SK-N-SH (cell line): ENCODE measurements around the gene PACSIN1. TPM values are rescaled to one million over a fixed set of nuclear protein-coding genes. Genes with fewer than 3 reads are reported as not detected.

Source experiments
- CTCF ChIA-PET: fragments of 300-600, 350-600 bp; formaldehyde crosslinking; extraction: SDS; loops from one replicate; lab custom pipeline; 2021; lab: Yijun Ruan, JAX
- POLR2A ChIA-PET: fragments of 350-600 bp; sonication (Branson Sonifier 250); formaldehyde crosslinking; extraction: SDS; loops from one replicate; lab custom pipeline; 2020; ENCODE audit warnings: antibody characterized with exemption, inconsistent platforms; lab: Yijun Ruan, JAX
- DNase-seq: peaks from one replicate; pipeline ENCODE4 v3.0.0; 2012
- H2AFZ ChIP-seq: fragments of 200-600 bp; sonication (generic); 2 replicates; pipeline ENCODE4 v1.8.1; 2016; ENCODE audit warnings: antibody characterized with exemption, mild to moderate bottlenecking, low read depth
- H3F3A ChIP-seq: fragments of 200-600 bp; sonication (generic); replicated peaks from 2 replicates; pipeline ENCODE3; 2016; ENCODE audit warnings: antibody characterized with exemption, mild to moderate bottlenecking; ENCODE audit not compliant: insufficient read depth
- H3K27ac ChIP-seq, 2 experiments: fragments of 200-500 bp in 1 of 2; fragments of 200-600 bp in 1 of 2; sonication (Bioruptor generic) in 1 of 2; sonication (generic), shearing (Covaris generic) in 1 of 2; 2 replicates each; pipeline versions ENCODE4 v1.5.1 to v1.6.1; 2014 to 2016; ENCODE audit warnings: low read depth in 2 of 2, inconsistent platforms in 1 of 2, low read length in 1 of 2, mild to moderate bottlenecking in 1 of 2, mixed read lengths in 1 of 2
- H3K27me3 ChIP-seq: fragments of 200-600 bp; sonication (generic), shearing (Covaris generic); 2 replicates; pipeline ENCODE4 v1.6.1; 2016; ENCODE audit warnings: mixed run types; ENCODE audit not compliant: insufficient read depth
- H3K36me3 ChIP-seq, 2 experiments: fragments of 200-500 bp in 1 of 2; fragments of 200-600 bp in 1 of 2; sonication (Bioruptor generic) in 1 of 2; sonication (generic) in 1 of 2; replicated peaks in 1 of 2; 2 replicates each; pipeline versions ENCODE3 to v1.5.1; 2014 to 2016; ENCODE audit warnings: low read length in 1 of 2, mild to moderate bottlenecking in 1 of 2; ENCODE audit not compliant: insufficient read depth in 2 of 2, control insufficient read depth in 1 of 2
- H3K4me1 ChIP-seq, 2 experiments: fragments of 200-500 bp in 1 of 2; fragments of 200-600 bp in 1 of 2; sonication (Bioruptor generic) in 1 of 2; sonication (generic), shearing (Covaris generic) in 1 of 2; 2 replicates each; pipeline versions ENCODE4 v1.5.1 to v1.6.1; 2014 to 2016; ENCODE audit warnings: low read depth in 1 of 2, low read length in 1 of 2, mixed run types in 1 of 2; ENCODE audit not compliant: insufficient read depth in 2 of 2, control insufficient read depth in 1 of 2
- H3K4me2 ChIP-seq: fragments of 200-600 bp; sonication (generic), shearing (Covaris generic); 2 replicates; pipeline ENCODE4 v1.6.1; 2017; ENCODE audit warnings: mixed run types
- H3K4me3 ChIP-seq, 2 experiments: fragments of 200-500 bp in 1 of 2; fragments of 200-600 bp in 1 of 2; sonication (Bioruptor generic) in 1 of 2; sonication (generic), shearing (Covaris generic) in 1 of 2; 2 replicates each; pipeline versions ENCODE4 v1.5.1 to v1.8.1; 2014 to 2016; ENCODE audit warnings: low read depth in 2 of 2, inconsistent platforms in 1 of 2, low read length in 1 of 2, mild to moderate bottlenecking in 1 of 2, mixed read lengths in 1 of 2, moderate library complexity in 1 of 2
- H3K79me2 ChIP-seq: fragments of 200-600 bp; sonication (generic); 2 replicates; pipeline ENCODE4 v1.8.1; 2017; ENCODE audit warnings: mild to moderate bottlenecking; ENCODE audit not compliant: insufficient read depth
- H3K9ac ChIP-seq: fragments of 200-600 bp; sonication (generic); 2 replicates; pipeline ENCODE4 v1.6.1; 2017; ENCODE audit warnings: mixed run types
- H3K9me2 ChIP-seq: fragments of 200-600 bp; sonication (generic); 2 replicates; pipeline ENCODE4 v1.6.1; 2017; ENCODE audit warnings: mixed run types
- H3K9me3 ChIP-seq: fragments of 200-600 bp; sonication (generic); 2 replicates; pipeline ENCODE4 v1.6.1; 2017; ENCODE audit warnings: mixed run types, mild to moderate bottlenecking, moderate library complexity
- H4K20me1 ChIP-seq: fragments of 200-600 bp; sonication (generic); 2 replicates; pipeline ENCODE4 v1.6.1; 2017; ENCODE audit warnings: mild to moderate bottlenecking, mixed run types; ENCODE audit not compliant: insufficient read depth
- CHD2 ChIP-seq: fragments of 150-350 bp; IDR thresholded peaks from 2 replicates; pipeline ENCODE4 v1.6.1; 2018; ENCODE audit warnings: low read length; ENCODE audit not compliant: partially characterized antibody
- CTCF ChIP-seq: fragments of 200-600 bp; sonication (generic); IDR thresholded peaks from 2 replicates; pipeline ENCODE4 v1.6.1; 2017; ENCODE audit warnings: antibody characterized with exemption, mild to moderate bottlenecking, moderate library complexity
- ELF1 ChIP-seq: IDR thresholded peaks from 2 replicates; pipeline ENCODE4 v1.4.0; 2012
- EP300 ChIP-seq, 2 experiments: IDR thresholded peaks; 2 replicates each; pipeline versions ENCODE4 v1.4.0 to v1.6.1; 2012; ENCODE audit warnings: borderline replicate concordance in 1 of 2, low read depth in 1 of 2, low read length in 1 of 2
- EZH2phosphoT487 ChIP-seq: fragments of 200-600 bp; sonication (generic); IDR thresholded peaks from 2 replicates; pipeline ENCODE4 v1.6.1; 2017; ENCODE audit warnings: low read depth, mixed run types, mild to moderate bottlenecking, antibody characterized with exemption, moderate library complexity, borderline replicate concordance
- FOSL2 ChIP-seq: IDR thresholded peaks from 2 replicates; pipeline ENCODE4 v1.4.0; 2012; ENCODE audit warnings: low read depth, mild to moderate bottlenecking, moderate library complexity, borderline replicate concordance
- FOXJ3 ChIP-seq: sonication (generic); formaldehyde crosslinking; IDR thresholded peaks from 2 replicates; pipeline ENCODE4 v1.5.1; 2020; ENCODE audit warnings: mild to moderate bottlenecking, missing genetic modification reagents
- GABPA ChIP-seq: IDR thresholded peaks from 2 replicates; pipeline ENCODE4 v1.4.0; 2012; ENCODE audit warnings: low read depth, mild to moderate bottlenecking
- GATA2 ChIP-seq: sonication (generic); formaldehyde crosslinking; IDR thresholded peaks from 2 replicates; pipeline ENCODE4 v1.5.0; 2020; ENCODE audit warnings: mild to moderate bottlenecking, missing genetic modification reagents
- JUND ChIP-seq: IDR thresholded peaks from 2 replicates; pipeline ENCODE4 v1.4.0; 2012
- MEF2A ChIP-seq: IDR thresholded peaks from 2 replicates; pipeline ENCODE4 v1.4.0; 2012; ENCODE audit warnings: low read depth, borderline replicate concordance
- NFIC ChIP-seq: IDR thresholded peaks from 2 replicates; pipeline ENCODE4 v1.4.0; 2012; ENCODE audit warnings: borderline replicate concordance
- NRF1 ChIP-seq: IDR thresholded peaks from 2 replicates; pipeline ENCODE4 v1.6.1; 2012; ENCODE audit warnings: low read depth, mild to moderate bottlenecking, low read length
- POLR2AphosphoS5 ChIP-seq: IDR thresholded peaks from 2 replicates; pipeline ENCODE4 v1.6.1; 2012; ENCODE audit warnings: low read depth, low read length
- RAD21 ChIP-seq: IDR thresholded peaks from 2 replicates; pipeline ENCODE4 v1.6.1; 2012; ENCODE audit warnings: mild to moderate bottlenecking, low read length
- RFX5 ChIP-seq: IDR thresholded peaks from 2 replicates; pipeline ENCODE4 v1.6.1; 2012; ENCODE audit warnings: mild to moderate bottlenecking, improper control_type of control experiment, low read length
- RXRA ChIP-seq: IDR thresholded peaks from 2 replicates; pipeline ENCODE4 v1.4.0; 2012; ENCODE audit warnings: low read depth, mild to moderate bottlenecking, borderline replicate concordance
- SMC3 ChIP-seq: IDR thresholded peaks from 2 replicates; pipeline ENCODE4 v1.6.1; 2012; ENCODE audit warnings: low read depth, low read length, improper control_type of control experiment
- TAF1 ChIP-seq: IDR thresholded peaks from 2 replicates; pipeline ENCODE4 v1.6.1; 2012; ENCODE audit warnings: low read depth, mild to moderate bottlenecking, low read length, moderate library complexity, borderline replicate concordance
- TEAD4 ChIP-seq: IDR thresholded peaks from 2 replicates; pipeline ENCODE4 v1.4.0; 2012; ENCODE audit warnings: mild to moderate bottlenecking, borderline replicate concordance; ENCODE audit not compliant: insufficient read depth
- YY1 ChIP-seq: IDR thresholded peaks from 2 replicates; pipeline ENCODE4 v1.4.0; 2012; ENCODE audit warnings: low read depth, mild to moderate bottlenecking
- WGBS: methylation state at CpG from one replicate; pipeline ENCODE4 v1.1.6; 2017; ENCODE audit warnings: low lambda C conversion rate; 5-methylcytosine and 5-hydroxymethylcytosine counted together
- polyA plus RNA-seq, 3 experiments: library from polyadenylated mRNA; depleted of rRNA; stranded (reverse); fragments of >200 nt; gene quantifications; 2 replicates each; pipeline ENCODE4 v1.2.3, GENCODE V29; 2012
- TF ChIP-seq, protein P1 (sequence below): IDR thresholded peaks from 2 replicates; pipeline ENCODE4 v1.6.1; 2012; ENCODE audit warnings: mild to moderate bottlenecking, low read depth, low read length, moderate library complexity

The PACSIN1 gene
- polyA plus RNA-seq, 1 of the 3 experiments (the other 2 are of a cell fraction), result 0.05 TPM

- Histone ChIP-seq H3K9me3 (no peaks in the 10 kb centered on the region), H3K27me3 (no peaks in the 10 kb centered on the region), H3K4me3 (no peak overlapping the region), H4K20me1 (no peaks in the 10 kb centered on the region), H2AFZ (no peak overlapping the region)
- TF ChIP-seq JUND (no peak), YY1 (no peak), POLR2AphosphoS5 (no peak), TEAD4 (no peak), FOXJ3 (no peak), NRF1 (no peak), CHD2 (no peak), GATA2 (CRISPR knock-in tag) (no peak), RFX5 (no peak), MEF2A (no peak)
- TF ChIP-seq, all 33 proteins: peak for 0
- WGBS, result 76% methylated on average over 5 of the region's 5 CpGs
- no peak overlapping the region for H3K9ac ChIP-seq
- no peak overlapping the region for H3K27ac ChIP-seq
- H3K9me2 ChIP-seq, result no peaks in the 10 kb centered on the region
- H3K4me1 ChIP-seq, result peaks cover 0 to 3% of the 10 kb centered on the region in 2 experiments; a peak in 1 of 4 replicates
- H3F3A ChIP-seq, result no peaks in the 10 kb centered on the region
- DNase-seq, result no peak
- POLR2A ChIA-PET, result interaction anchor here (0.6 kb wide), 1 partner anchor 259 kb away, joined by 3 read pairs; no protein-coding TSS in a partner anchor
- CTCF ChIA-PET, result interaction anchor here (0.8 to 1.0 kb wide), 2 partner anchors 18 to 137 kb away, joined by 3 read pairs; no protein-coding TSS in a partner anchor
- no peaks in the 10 kb centered on the region for H3K79me2 ChIP-seq
- no peak overlapping the region for H3K4me2 ChIP-seq
- no peaks in the 10 kb centered on the region for H3K36me3 ChIP-seq
Measured at GRCh38 chr6:34472425-34472824, 6.5 kb downstream of the PACSIN1 start.

DNA sequence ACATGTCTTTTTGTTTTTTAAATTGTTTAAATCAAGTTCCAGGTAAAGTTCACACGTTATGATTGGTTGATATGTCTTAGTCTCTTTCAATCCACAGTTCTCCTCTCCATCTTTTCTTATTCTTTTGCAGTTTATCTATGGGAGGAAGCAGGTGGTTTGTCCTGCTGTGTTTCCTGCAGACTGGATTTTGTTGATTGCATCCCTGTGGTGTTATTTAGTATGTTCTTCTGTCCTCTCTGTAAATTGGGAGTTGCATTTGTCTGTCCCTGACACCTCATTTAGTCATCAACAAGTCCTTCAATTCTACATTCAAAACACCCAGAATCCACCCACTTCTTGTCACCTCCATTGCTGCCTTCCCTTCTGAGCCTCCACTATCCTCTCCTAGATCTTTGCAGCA is 8.1 kb downstream of the PACSIN1 start:
- no peak overlapping the region for H3K4me3 ChIP-seq
- no peaks in the 10 kb centered on the region for H3K79me2 ChIP-seq
- no peak overlapping the region for H3K9ac ChIP-seq
- H3K4me1 ChIP-seq, result peaks cover 0 to 3% of the 10 kb centered on the region in 2 experiments; a peak in 1 of 4 replicates
- ChIA-PET POLR2A (no interaction called here), CTCF (interaction anchor here (0.6 kb wide), 1 partner anchor 135 kb away, joined by 3 read pairs; no protein-coding TSS in a partner anchor)
- no peaks in the 10 kb centered on the region for H3K36me3 ChIP-seq
- H3K9me2 ChIP-seq, result no peaks in the 10 kb centered on the region
- H2AFZ ChIP-seq, result no peak overlapping the region
- H3K27ac ChIP-seq, result no peak overlapping the region
- no peaks in the 10 kb centered on the region; the same call in 1 of the 2 replicates for H3K27me3 ChIP-seq
- no peaks in the 10 kb centered on the region for H3F3A ChIP-seq
- TF ChIP-seq, protein P1, sequence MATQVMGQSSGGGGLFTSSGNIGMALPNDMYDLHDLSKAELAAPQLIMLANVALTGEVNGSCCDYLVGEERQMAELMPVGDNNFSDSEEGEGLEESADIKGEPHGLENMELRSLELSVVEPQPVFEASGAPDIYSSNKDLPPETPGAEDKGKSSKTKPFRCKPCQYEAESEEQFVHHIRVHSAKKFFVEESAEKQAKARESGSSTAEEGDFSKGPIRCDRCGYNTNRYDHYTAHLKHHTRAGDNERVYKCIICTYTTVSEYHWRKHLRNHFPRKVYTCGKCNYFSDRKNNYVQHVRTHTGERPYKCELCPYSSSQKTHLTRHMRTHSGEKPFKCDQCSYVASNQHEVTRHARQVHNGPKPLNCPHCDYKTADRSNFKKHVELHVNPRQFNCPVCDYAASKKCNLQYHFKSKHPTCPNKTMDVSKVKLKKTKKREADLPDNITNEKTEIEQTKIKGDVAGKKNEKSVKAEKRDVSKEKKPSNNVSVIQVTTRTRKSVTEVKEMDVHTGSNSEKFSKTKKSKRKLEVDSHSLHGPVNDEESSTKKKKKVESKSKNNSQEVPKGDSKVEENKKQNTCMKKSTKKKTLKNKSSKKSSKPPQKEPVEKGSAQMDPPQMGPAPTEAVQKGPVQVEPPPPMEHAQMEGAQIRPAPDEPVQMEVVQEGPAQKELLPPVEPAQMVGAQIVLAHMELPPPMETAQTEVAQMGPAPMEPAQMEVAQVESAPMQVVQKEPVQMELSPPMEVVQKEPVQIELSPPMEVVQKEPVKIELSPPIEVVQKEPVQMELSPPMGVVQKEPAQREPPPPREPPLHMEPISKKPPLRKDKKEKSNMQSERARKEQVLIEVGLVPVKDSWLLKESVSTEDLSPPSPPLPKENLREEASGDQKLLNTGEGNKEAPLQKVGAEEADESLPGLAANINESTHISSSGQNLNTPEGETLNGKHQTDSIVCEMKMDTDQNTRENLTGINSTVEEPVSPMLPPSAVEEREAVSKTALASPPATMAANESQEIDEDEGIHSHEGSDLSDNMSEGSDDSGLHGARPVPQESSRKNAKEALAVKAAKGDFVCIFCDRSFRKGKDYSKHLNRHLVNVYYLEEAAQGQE, result no peak
- no peak for TF ChIP-seq NFIC
- no peak for TF ChIP-seq YY1
- TF ChIP-seq CTCF, result no peak
- TF ChIP-seq MEF2A, result no peak
- TF ChIP-seq RFX5, result no peak
- no peak for TF ChIP-seq RAD21
- no peak for TF ChIP-seq JUND
- TF ChIP-seq ELF1, result no peak
- no peak for TF ChIP-seq RXRA
- no peak for TF ChIP-seq TAF1
- TF ChIP-seq GABPA, result no peak
- no peak for TF ChIP-seq SMC3
- no peak for TF ChIP-seq EZH2phosphoT487
- no peak for TF ChIP-seq FOSL2
- no peak for TF ChIP-seq CHD2
- no peak for TF ChIP-seq EP300 (IDR thresholded peaks at IDR 0.05; ENCODE audit: borderline replicate concordance in 1 of 2, low read depth in 1 of 2, low read length in 1 of 2)
- TF ChIP-seq TEAD4, result no peak
- H4K20me1 ChIP-seq, result no peaks in the 10 kb centered on the region
- WGBS, result 33% methylated on average over 1 of the region's 1 CpG
- no peak overlapping the region for H3K4me2 ChIP-seq
- no peak for DNase-seq
- H3K9me3 ChIP-seq, result no peaks in the 10 kb centered on the region
